ENCODE data around the gene GAR1. TPM values are rescaled to one million over a fixed set of nuclear protein-coding genes. Genes with fewer than 3 reads are reported as not detected.

Gene GAR1
- total RNA-seq, 2 experiments from 2014 or later = 36.4 to 42.1 TPM

GRCh38 chr4:109820563-109820962 is 5.0 kb downstream of the GAR1 start:
- DNase-seq (no peak), ATAC-seq (no peak)
- intact Hi-C loops (cut with micrococcal nuclease) = no loop called here
- H3K27ac Mint-ChIP-seq = peak overlapping the region; percentile 64
- TF ChIP-seq CTCF (IDR thresholded peaks at IDR 0.05) = no peak
- H3K4me3 Mint-ChIP-seq = no peak overlapping the region
- no peaks in the 10 kb centered on the region for H3K27me3 Mint-ChIP-seq
- POLR2A ChIA-PET = interaction anchor here (0.6 kb wide), 1 partner anchor 227 kb away, joined by 4 read pairs; no protein-coding TSS in a partner anchor
- H3K36me3 Mint-ChIP-seq (ENCODE audit: low read depth) = peaks cover 69% of the 10 kb centered on the region
- H3K4me1 Mint-ChIP-seq (ENCODE audit: low read depth) = peaks cover 58% of the 10 kb centered on the region
- H3K9me3 Mint-ChIP-seq = no peaks in the 10 kb centered on the region
- CTCF ChIA-PET = interaction anchor here (1.0 to 1.9 kb wide), 3 partner anchors 117 to 387 kb away, joined by 3 to 12 read pairs (median 5); partner anchors contain the start of genes CASP6 and SEC24B

- Mint-ChIP-seq H3K4me3 (no peak overlapping the region), H3K4me1 (ENCODE audit: low read depth) (peaks cover 57% of the 10 kb centered on the region), H3K27ac (peak overlapping the region; percentile 64), H3K27me3 (no peaks in the 10 kb centered on the region), H3K36me3 (ENCODE audit: low read depth) (peaks cover 63% of the 10 kb centered on the region), H3K9me3 (no peaks in the 10 kb centered on the region)
- ChIA-PET CTCF (interaction anchor here (1.0 kb wide), 1 partner anchor 118 kb away, joined by 3 read pairs; the partner anchor contains the start of gene CASP6), POLR2A (no interaction called here)
- DNase-seq (no peak), ATAC-seq (peak; percentile 42)
- TF ChIP-seq CTCF (IDR thresholded peaks at IDR 0.05) = no peak
- intact Hi-C loops (cut with micrococcal nuclease) = no loop called here
Observed at GRCh38 chr4:109821185-109821584, 5.6 kb downstream of the GAR1 start.

DNA sequence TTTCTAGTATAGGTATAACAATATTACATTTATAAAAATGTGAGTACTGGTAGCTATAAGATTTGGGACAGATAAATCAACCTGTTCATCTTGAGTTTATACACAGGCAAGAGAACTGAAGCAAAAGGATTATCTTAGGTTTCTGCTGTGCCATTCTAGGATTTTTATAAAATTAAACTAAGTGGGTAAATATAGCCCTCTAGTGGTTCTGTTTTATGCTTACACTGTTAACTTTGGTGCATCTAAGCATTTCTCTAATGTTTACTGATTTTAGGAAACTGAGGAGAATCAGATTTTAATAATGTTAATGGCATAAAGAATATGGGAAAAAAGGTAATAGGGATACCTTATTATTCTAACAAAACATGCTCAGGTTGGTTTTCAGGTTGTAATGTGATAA is 11.2 kb downstream of the GAR1 start:
- Mint-ChIP-seq H3K36me3 (ENCODE audit: low read depth) (peaks cover 19% of the 10 kb centered on the region), H3K27me3 (no peaks in the 10 kb centered on the region), H3K4me1 (ENCODE audit: low read depth) (peaks cover 6% of the 10 kb centered on the region), H3K4me3 (no peak overlapping the region), H3K9me3 (no peaks in the 10 kb centered on the region), H3K27ac (no peak overlapping the region)
- ChIA-PET CTCF (interaction anchor here (0.6 to 3.0 kb wide), 12 partner anchors 10 to 407 kb away, joined by 3 to 17 read pairs (median 3); no protein-coding TSS in a partner anchor), POLR2A (no interaction called here)
- TF ChIP-seq CTCF (IDR thresholded peaks at IDR 0.05) = peak; percentile 50
- DNase-seq (no peak), ATAC-seq (no peak)
- intact Hi-C loops (cut with micrococcal nuclease) = no loop called here

GRCh38 chr4:109827672-109828071 is 12.1 kb downstream of the GAR1 start, which contains the start of gene RRH:
RRH (plus strand) TSS chr4:109827972; CDS start chr4:109828028, 56 bp downstream.
- H3K36me3 Mint-ChIP-seq (ENCODE audit: low read depth) = peaks cover 14% of the 10 kb centered on the region
- ATAC-seq = no peak
- peaks cover 4% of the 10 kb centered on the region for H3K4me1 Mint-ChIP-seq (ENCODE audit: low read depth)
- POLR2A ChIA-PET = no interaction called here
- no peaks in the 10 kb centered on the region for H3K9me3 Mint-ChIP-seq
- H3K27me3 Mint-ChIP-seq = no peaks in the 10 kb centered on the region
- intact Hi-C loops (cut with micrococcal nuclease) = no loop called here
- CTCF ChIA-PET = interaction anchor here (1.4 to 3.0 kb wide), 4 partner anchors 11 to 396 kb away, joined by 3 to 17 read pairs (median 4); no protein-coding TSS in a partner anchor
- H3K27ac Mint-ChIP-seq = no peak within 1 kb of the TSS
- no peak for TF ChIP-seq CTCF (IDR thresholded peaks at IDR 0.05)
- DNase-seq = no peak
- H3K4me3 Mint-ChIP-seq = no peak within 1 kb of the TSS

DNA sequence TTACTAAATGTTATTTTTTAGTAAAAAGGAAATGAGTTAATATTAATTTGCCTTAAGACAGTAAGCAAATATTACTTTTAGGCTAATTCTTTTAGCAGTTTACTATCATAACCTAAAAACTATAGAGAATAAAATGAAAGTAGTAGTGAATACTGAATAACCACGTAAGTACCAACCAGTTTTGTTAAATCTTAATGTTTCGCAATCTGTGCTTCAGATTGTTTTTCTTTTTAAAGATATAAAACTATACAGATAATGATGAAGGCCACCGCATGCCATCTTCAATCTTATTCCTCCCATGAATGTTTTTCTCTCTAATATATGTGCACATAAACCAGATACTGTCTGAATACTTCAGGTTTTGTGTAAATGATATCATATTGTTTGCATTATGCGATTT is 18.2 kb downstream of the GAR1 start:
- Mint-ChIP-seq H3K4me3 (no peak overlapping the region), H3K4me1 (ENCODE audit: low read depth) (no peaks in the 10 kb centered on the region), H3K36me3 (ENCODE audit: low read depth) (no peaks in the 10 kb centered on the region), H3K27me3 (no peaks in the 10 kb centered on the region), H3K9me3 (no peaks in the 10 kb centered on the region), H3K27ac (no peak overlapping the region)
- TF ChIP-seq CTCF (IDR thresholded peaks at IDR 0.05) = no peak
- ChIA-PET CTCF (no interaction called here), POLR2A (no interaction called here)
- ATAC-seq = no peak
- no peak for DNase-seq
- intact Hi-C loops (cut with micrococcal nuclease) = no loop called here

All from activated CD8-positive, alpha-beta T cell treated with anti-CD3 and anti-CD28 coated beads for 36 hours (primary cell).